Hepatocyte (in vitro differentiated cells): ENCODE results near the gene ILF3. TPM values are rescaled to one million over a fixed set of nuclear protein-coding genes. Genes with fewer than 3 reads are reported as not detected.

Source experiments
- DNase-seq: peaks from one replicate; pipeline ENCODE4 v3.0.0-alpha.2; 2016; ENCODE audit warnings: low spot score
- H2AFZ ChIP-seq: fragments of 200-600 bp; sonication (generic); 2 replicates; pipeline ENCODE4 v1.6.0; 2016; ENCODE audit warnings: antibody characterized with exemption, mild to moderate bottlenecking
- H3K27ac ChIP-seq: fragments of 200-600 bp; sonication (generic); 2 replicates; pipeline ENCODE4 v1.5.1; 2016; ENCODE audit warnings: mild to moderate bottlenecking
- H3K27me3 ChIP-seq: fragments of 200-600 bp; sonication (generic); 2 replicates; pipeline ENCODE4 v1.6.1; 2016
- H3K36me3 ChIP-seq: fragments of 200-600 bp; sonication (generic); replicated peaks from 2 replicates; pipeline ENCODE4 v1.5.1; 2016; ENCODE audit warnings: low read depth; ENCODE audit not compliant: insufficient read depth
- H3K4me1 ChIP-seq: fragments of 200-600 bp; sonication (generic); 2 replicates; pipeline ENCODE4 v1.5.1; 2016; ENCODE audit warnings: mild to moderate bottlenecking, moderate library complexity; ENCODE audit not compliant: insufficient read depth
- H3K4me2 ChIP-seq: fragments of 200-600 bp; sonication (generic); 2 replicates; pipeline ENCODE4 v1.6.0; 2016
- H3K4me3 ChIP-seq: fragments of 200-600 bp; sonication (generic); 2 replicates; pipeline ENCODE4 v1.5.1; 2016; ENCODE audit warnings: mild to moderate bottlenecking
- H3K79me2 ChIP-seq: fragments of 200-600 bp; sonication (generic); 2 replicates; pipeline ENCODE4 v1.6.0; 2017; ENCODE audit warnings: mild to moderate bottlenecking
- H3K9me2 ChIP-seq: fragments of 200-600 bp; sonication (generic); replicated peaks from 2 replicates; pipeline ENCODE4 v1.6.0; 2017; ENCODE audit warnings: mild to moderate bottlenecking; ENCODE audit not compliant: insufficient read depth
- H3K9me3 ChIP-seq: fragments of 200-600 bp; sonication (generic); 2 replicates; pipeline ENCODE4 v1.5.1; 2016; ENCODE audit warnings: low read depth, mild to moderate bottlenecking
- H4K20me1 ChIP-seq: fragments of 200-600 bp; sonication (generic); 2 replicates; pipeline ENCODE4 v1.6.0; 2016; ENCODE audit warnings: mild to moderate bottlenecking; ENCODE audit not compliant: insufficient read depth, poor library complexity, severe bottlenecking
- EZH2 ChIP-seq: fragments of 200-600 bp; sonication (generic); IDR thresholded peaks from 2 replicates; pipeline ENCODE4 v1.6.1; 2016; ENCODE audit warnings: antibody characterized with exemption, mild to moderate bottlenecking, borderline replicate concordance
- EZH2phosphoT487 ChIP-seq: fragments of 200-600 bp; sonication (generic); IDR thresholded peaks from one replicate; pipeline ENCODE4 v1.6.1; 2018; ENCODE audit warnings: antibody characterized with exemption, mild to moderate bottlenecking, low read depth, moderate library complexity; ENCODE audit not compliant: unreplicated experiment, severe bottlenecking
- WGBS: methylation state at CpG from one replicate; pipeline ENCODE4 v1.1.6; 2016; ENCODE audit warnings: low lambda C conversion rate; ENCODE audit errors: missing lambda C conversion rate; 5-methylcytosine and 5-hydroxymethylcytosine counted together
- polyA plus RNA-seq: library from polyadenylated mRNA; unstranded; fragments of >200 nt; fragmentation: Nextera tagmentation; extraction: Ambion mirVana; gene quantifications from 2 replicates; pipeline ENCODE4 v1.2.1, GENCODE V29; 2016
- total RNA-seq: library from RNA; depleted of rRNA; stranded (reverse); fragments of >200 nt; gene quantifications from 2 replicates; pipeline ENCODE4 v1.2.3, GENCODE V29; 2014
- TF ChIP-seq, protein P1 (sequence below): fragments of 200-600 bp; sonication (generic); IDR thresholded peaks from 2 replicates; pipeline ENCODE4 v1.5.1; 2016; ENCODE audit warnings: antibody characterized with exemption, mild to moderate bottlenecking; ENCODE audit not compliant: poor library complexity

Gene ILF3
- total and polyA plus RNA-seq, 2 experiments from 2014 or later = 120 to 149 TPM

DNA sequence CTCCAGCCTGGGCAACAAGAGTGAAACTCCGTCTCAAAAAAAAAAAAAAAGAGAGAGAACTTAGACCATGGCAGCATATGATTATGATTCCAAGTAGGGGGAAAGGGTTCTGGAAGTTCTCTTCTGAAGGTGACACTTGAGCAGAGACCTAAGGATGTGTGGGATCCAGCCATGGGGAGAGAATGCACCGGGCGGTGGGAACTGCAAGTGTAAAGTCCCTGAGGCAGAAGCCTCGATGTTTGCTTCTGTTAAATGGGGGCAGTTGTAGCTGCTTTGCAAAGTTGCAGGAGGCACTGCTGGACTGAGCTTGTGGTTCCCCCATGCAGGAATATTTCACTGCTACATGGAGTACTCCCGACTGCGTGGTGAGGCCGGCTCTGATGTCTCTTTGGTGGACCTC lies 19.7 kb upstream of the ILF3 start:
- WGBS = 92% methylated on average over 6 of the region's 7 CpGs
- TF ChIP-seq, protein P1, sequence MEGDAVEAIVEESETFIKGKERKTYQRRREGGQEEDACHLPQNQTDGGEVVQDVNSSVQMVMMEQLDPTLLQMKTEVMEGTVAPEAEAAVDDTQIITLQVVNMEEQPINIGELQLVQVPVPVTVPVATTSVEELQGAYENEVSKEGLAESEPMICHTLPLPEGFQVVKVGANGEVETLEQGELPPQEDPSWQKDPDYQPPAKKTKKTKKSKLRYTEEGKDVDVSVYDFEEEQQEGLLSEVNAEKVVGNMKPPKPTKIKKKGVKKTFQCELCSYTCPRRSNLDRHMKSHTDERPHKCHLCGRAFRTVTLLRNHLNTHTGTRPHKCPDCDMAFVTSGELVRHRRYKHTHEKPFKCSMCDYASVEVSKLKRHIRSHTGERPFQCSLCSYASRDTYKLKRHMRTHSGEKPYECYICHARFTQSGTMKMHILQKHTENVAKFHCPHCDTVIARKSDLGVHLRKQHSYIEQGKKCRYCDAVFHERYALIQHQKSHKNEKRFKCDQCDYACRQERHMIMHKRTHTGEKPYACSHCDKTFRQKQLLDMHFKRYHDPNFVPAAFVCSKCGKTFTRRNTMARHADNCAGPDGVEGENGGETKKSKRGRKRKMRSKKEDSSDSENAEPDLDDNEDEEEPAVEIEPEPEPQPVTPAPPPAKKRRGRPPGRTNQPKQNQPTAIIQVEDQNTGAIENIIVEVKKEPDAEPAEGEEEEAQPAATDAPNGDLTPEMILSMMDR = no peak
- TF ChIP-seq EZH2 = no peak
- no peak for TF ChIP-seq EZH2phosphoT487
- no peak for DNase-seq
- Histone ChIP-seq H3K4me2 (no peak overlapping the region), H3K27ac (no peak overlapping the region), H2AFZ (no peak overlapping the region), H3K27me3 (no peaks in the 10 kb centered on the region), H3K4me1 (no peaks in the 10 kb centered on the region), H4K20me1 (no peaks in the 10 kb centered on the region), H3K36me3 (no peaks in the 10 kb centered on the region), H3K79me2 (no peaks in the 10 kb centered on the region), H3K4me3 (no peak overlapping the region), H3K9me2 (no peaks in the 10 kb centered on the region), H3K9me3 (no peaks in the 10 kb centered on the region)

DNA sequence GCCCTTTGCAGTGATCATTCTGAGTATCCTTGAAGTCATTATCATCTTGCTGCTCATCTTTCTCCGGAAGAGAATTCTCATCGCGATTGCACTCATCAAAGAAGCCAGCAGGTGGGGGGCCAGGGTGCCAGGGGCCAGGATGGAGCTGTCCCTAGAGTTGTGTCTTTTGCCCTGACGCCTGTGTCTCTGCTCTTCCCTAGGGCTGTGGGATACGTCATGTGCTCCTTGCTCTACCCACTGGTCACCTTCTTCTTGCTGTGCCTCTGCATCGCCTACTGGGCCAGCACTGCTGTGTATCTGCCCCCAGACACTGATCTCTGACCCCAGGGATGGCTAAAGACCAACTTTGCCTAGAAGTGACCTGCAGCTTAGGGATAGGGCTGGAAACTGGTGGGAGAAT lies 19.2 kb upstream of the ILF3 start:
- WGBS = 93% methylated on average over 6 of the region's 6 CpGs
- H3K9me2 ChIP-seq = no peaks in the 10 kb centered on the region
- no peaks in the 10 kb centered on the region for H3K79me2 ChIP-seq
- H3K27me3 ChIP-seq = no peaks in the 10 kb centered on the region
- no peak overlapping the region for H3K27ac ChIP-seq
- H3K36me3 ChIP-seq = no peaks in the 10 kb centered on the region
- H2AFZ ChIP-seq = no peak overlapping the region
- H3K4me1 ChIP-seq = no peaks in the 10 kb centered on the region
- no peaks in the 10 kb centered on the region for H3K9me3 ChIP-seq
- TF ChIP-seq EZH2 = no peak
- TF ChIP-seq, protein P1 = no peak
- no peak for TF ChIP-seq EZH2phosphoT487
- H4K20me1 ChIP-seq = no peaks in the 10 kb centered on the region
- DNase-seq = no peak
- no peak overlapping the region for H3K4me3 ChIP-seq
- no peak overlapping the region for H3K4me2 ChIP-seq

DNA sequence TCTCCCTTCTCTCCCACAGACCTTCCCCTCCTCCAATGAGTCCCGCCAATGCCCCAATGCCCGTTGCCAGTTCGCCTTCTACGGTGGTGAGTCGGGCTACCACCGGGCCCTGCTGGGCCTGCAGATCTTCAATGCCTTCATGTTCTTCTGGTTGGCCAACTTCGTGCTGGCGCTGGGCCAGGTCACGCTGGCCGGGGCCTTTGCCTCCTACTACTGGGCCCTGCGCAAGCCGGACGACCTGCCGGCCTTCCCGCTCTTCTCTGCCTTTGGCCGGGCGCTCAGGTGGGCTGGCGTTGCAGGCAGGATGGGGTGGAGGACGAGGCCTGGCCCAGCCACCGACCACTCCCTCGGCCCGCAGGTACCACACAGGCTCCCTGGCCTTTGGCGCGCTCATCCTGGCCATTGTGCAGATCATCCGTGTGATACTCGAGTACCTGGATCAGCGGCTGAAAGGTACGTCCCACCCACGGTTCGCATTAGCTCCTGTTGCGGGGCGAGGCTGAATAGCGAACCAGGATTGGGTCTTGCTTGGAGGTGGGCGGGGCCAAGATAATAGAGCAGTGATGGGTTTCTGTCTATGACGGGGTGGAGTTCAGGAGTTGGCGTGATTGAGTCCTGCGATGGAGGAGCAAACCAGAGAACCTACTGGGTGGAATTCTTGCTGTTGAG lies 17.7 kb upstream of the ILF3 start:
- Histone ChIP-seq H3K27ac (no peak overlapping the region), H3K9me3 (no peaks in the 10 kb centered on the region), H2AFZ (no peak overlapping the region), H3K9me2 (no peaks in the 10 kb centered on the region), H3K27me3 (no peaks in the 10 kb centered on the region), H3K4me1 (no peaks in the 10 kb centered on the region), H3K36me3 (no peaks in the 10 kb centered on the region), H3K4me3 (no peak overlapping the region), H3K4me2 (no peak overlapping the region), H4K20me1 (no peaks in the 10 kb centered on the region), H3K79me2 (no peaks in the 10 kb centered on the region)
- WGBS = 97% methylated on average over 36 of the region's 37 CpGs
- DNase-seq = no peak
- TF ChIP-seq EZH2phosphoT487 (no peak), EZH2 (no peak)
- TF ChIP-seq, protein P1 = no peak
